CD8-positive, alpha-beta memory T cell (primary cell): ENCODE data around the gene TMEM91. TPM values are rescaled to one million over a fixed set of nuclear protein-coding genes. Genes with fewer than 3 reads are reported as not detected.

ENCODE experiments used
- CTCF ChIA-PET: fragments of 350-600 bp; sonication (Branson Sonifier 250); formaldehyde crosslinking; loops from one replicate; lab custom pipeline; 2021; ENCODE audit warnings: antibody characterized with exemption; lab: Charles Lee
- POLR2A ChIA-PET: fragments of 350-600 bp; sonication (Branson Sonifier 250); formaldehyde crosslinking; loops from one replicate; lab custom pipeline; 2021; ENCODE audit warnings: antibody characterized with exemption; lab: Charles Lee
- DNase-seq, 5 donors: peaks; one replicate each; pipeline versions ENCODE4 v3.0.0 to v3.0.0-alpha.2; 2020 to 2022; ENCODE audit warnings: mixed read lengths in 1 of 5
- H3K27ac ChIP-seq: one replicate; pipeline ENCODE4 v1.7.0; 2013; ENCODE audit warnings: low read depth, mild to moderate bottlenecking, low read length, moderate library complexity
- H3K27me3 ChIP-seq: 2 replicates; pipeline ENCODE4 v1.7.0; 2013; ENCODE audit warnings: low read length, mild to moderate bottlenecking; ENCODE audit not compliant: insufficient read depth, poor library complexity, severe bottlenecking
- H3K36me3 ChIP-seq: 2 replicates; pipeline ENCODE4 v1.7.0; 2013; ENCODE audit warnings: mild to moderate bottlenecking, low read length, moderate library complexity; ENCODE audit not compliant: insufficient read depth
- H3K4me1 ChIP-seq: 2 replicates; pipeline ENCODE4 v1.7.0; 2013; ENCODE audit warnings: mild to moderate bottlenecking, low read length, moderate library complexity; ENCODE audit not compliant: insufficient read depth
- H3K4me3 ChIP-seq: 2 replicates; pipeline ENCODE4 v1.7.0; 2013; ENCODE audit warnings: mild to moderate bottlenecking, low read length
- H3K9me3 ChIP-seq: 2 replicates; pipeline ENCODE4 v1.7.0; 2013; ENCODE audit warnings: mild to moderate bottlenecking, low read length
- H3K27ac Mint-ChIP-seq, 8 donors: one replicate each; pipeline ENCODE4 v1.8.0; 2020 to 2021; ENCODE audit warnings: mixed read lengths in 8 of 8, mild to moderate bottlenecking in 6 of 8, inconsistent platforms in 3 of 8, moderate library complexity in 3 of 8
- H3K27me3 Mint-ChIP-seq, 2 donors: one replicate each; pipeline ENCODE4 v1.8.0; 2020 to 2021; ENCODE audit warnings: mixed read lengths in 2 of 2, mild to moderate bottlenecking in 1 of 2, moderate library complexity in 1 of 2
- H3K36me3 Mint-ChIP-seq, 3 donors: one replicate each; pipeline ENCODE4 v1.8.0; 2020 to 2021; ENCODE audit warnings: mixed read lengths in 3 of 3, inconsistent platforms in 1 of 3, mild to moderate bottlenecking in 1 of 3
- H3K4me1 Mint-ChIP-seq, 3 donors: one replicate each; pipeline ENCODE4 v1.8.0; 2020 to 2021; ENCODE audit warnings: mixed read lengths in 3 of 3, inconsistent platforms in 1 of 3, mild to moderate bottlenecking in 1 of 3
- H3K4me3 Mint-ChIP-seq, 7 donors: one replicate each; pipeline ENCODE4 v1.8.0; 2020 to 2021; ENCODE audit warnings: mixed read lengths in 7 of 7, mild to moderate bottlenecking in 6 of 7, moderate library complexity in 4 of 7, inconsistent platforms in 2 of 7
- H3K9me3 Mint-ChIP-seq, 5 donors: one replicate each; pipeline ENCODE4 v1.8.0; 2020 to 2022; ENCODE audit warnings: mixed read lengths in 5 of 5, mild to moderate bottlenecking in 3 of 5, moderate library complexity in 2 of 5, inconsistent platforms in 1 of 5
- polyA plus RNA-seq: library from polyadenylated mRNA; unstranded; fragments of 300-500 nt; fragmentation: Illumina TruSeq; gene quantifications from one replicate; pipeline ENCODE4 v1.2.3, GENCODE V29; 2021
- total RNA-seq, 2 experiments: library from RNA; stranded (reverse); gene quantifications; one replicate each; pipeline ENCODE4 v1.2.3, GENCODE V29; 2021

The TMEM91 gene
- total and polyA plus RNA-seq, 3 experiments from 2014 or later: 2.6 to 3.8 (median 3.7) TPM

- peak within 1 kb of the TSS; percentile 97 for H3K4me3 ChIP-seq
- H3K4me1 ChIP-seq: peaks cover 70% of the 10 kb centered on the region
- no peaks in the 10 kb centered on the region for H3K9me3 ChIP-seq
- H3K4me1 Mint-ChIP-seq: peaks cover 55 to 67% (median 65%) of the 10 kb centered on the region in 3 donors
- DNase-seq: peak; percentile 93 to 97 (median 95)
- peaks cover 0 to 4% (median 0%) of the 10 kb centered on the region in 5 donors for H3K9me3 Mint-ChIP-seq
- no peaks in the 10 kb centered on the region for H3K36me3 ChIP-seq
- H3K36me3 Mint-ChIP-seq: peaks cover 5 to 36% (median 6%) of the 10 kb centered on the region in 3 donors
- CTCF ChIA-PET: interaction anchor here (1.0 to 5.6 kb wide), 15 partner anchors 11 to 150 kb away, joined by 3 to 63 read pairs (median 7); partner anchors contain the start of genes B9D2, DMAC2 and HNRNPUL1
- no peaks in the 10 kb centered on the region for H3K27me3 ChIP-seq
- H3K27ac ChIP-seq: peak within 1 kb of the TSS; percentile 95
- H3K27me3 Mint-ChIP-seq: peaks cover 0 to 12% of the 10 kb centered on the region in 2 donors
- H3K27ac Mint-ChIP-seq: peak within 1 kb of the TSS; percentile 93 to 100 (median 99)
- peak within 1 kb of the TSS; percentile 93 to 100 (median 100) for H3K4me3 Mint-ChIP-seq
- POLR2A ChIA-PET: interaction anchor here (2.0 to 9.4 kb wide), 6 partner anchors 9 to 89 kb away, joined by 6 to 111 read pairs (median 39); partner anchors contain the start of genes B9D2, CCDC97 and HNRNPUL1
Observed at GRCh38 chr19:41353466-41354342, 22.6 kb upstream of the TMEM91 start, which contains the start of gene TGFB1. TSS of gene TGFB1 (minus strand) at chr19:41353922. CDS start at chr19:41353044, 878 bp downstream.

GRCh38 chr19:41354343-41354953 lies 21.9 kb upstream of the TMEM91 start:
- peaks cover 0 to 14% of the 10 kb centered on the region in 2 donors for H3K27me3 Mint-ChIP-seq
- H3K36me3 Mint-ChIP-seq: peaks cover 0 to 31% (median 3%) of the 10 kb centered on the region in 3 donors
- H3K4me1 Mint-ChIP-seq: peaks cover 47 to 60% (median 58%) of the 10 kb centered on the region in 3 donors
- peak overlapping the region; percentile 91 to 100 (median 97) for H3K27ac Mint-ChIP-seq
- H3K36me3 ChIP-seq: no peaks in the 10 kb centered on the region
- peak overlapping the region; percentile 76 to 100 (median 99) for H3K4me3 Mint-ChIP-seq
- no peak for DNase-seq
- peaks cover 0 to 4% (median 0%) of the 10 kb centered on the region in 5 donors for H3K9me3 Mint-ChIP-seq
- ChIA-PET POLR2A (interaction anchor here (3.9 to 9.4 kb wide), 3 partner anchors 9 to 90 kb away, joined by 41 to 111 read pairs (median 54); partner anchors contain the start of genes B9D2 and HNRNPUL1), CTCF (interaction anchor here (1.0 to 5.6 kb wide), 7 partner anchors 10 to 150 kb away, joined by 3 to 63 read pairs (median 4); partner anchors contain the start of genes B9D2 and HNRNPUL1)
- peak overlapping the region; percentile 5 for H3K4me3 ChIP-seq
- peaks cover 65% of the 10 kb centered on the region for H3K4me1 ChIP-seq
- no peaks in the 10 kb centered on the region for H3K27me3 ChIP-seq
- peak overlapping the region; percentile 95 for H3K27ac ChIP-seq
- H3K9me3 ChIP-seq: no peaks in the 10 kb centered on the region

GRCh38 chr19:41355035-41355434 lies 21.3 kb upstream of the TMEM91 start:
- Mint-ChIP-seq H3K36me3 (peaks cover 0 to 26% (median 3%) of the 10 kb centered on the region in 3 donors), H3K27ac (peak overlapping the region; percentile 86 to 95 (median 90)), H3K9me3 (peaks cover 0 to 4% (median 0%) of the 10 kb centered on the region in 5 donors), H3K27me3 (peaks cover 0 to 14% of the 10 kb centered on the region in 2 donors), H3K4me1 (peaks cover 41 to 55% (median 54%) of the 10 kb centered on the region in 3 donors), H3K4me3 (peak overlapping the region; percentile 15 to 83 (median 57))
- CTCF ChIA-PET: interaction anchor here (1.0 to 5.6 kb wide), 7 partner anchors 9 to 151 kb away, joined by 3 to 63 read pairs (median 4); partner anchors contain the start of genes B9D2 and HNRNPUL1
- Histone ChIP-seq H3K36me3 (no peaks in the 10 kb centered on the region), H3K4me1 (peaks cover 59% of the 10 kb centered on the region), H3K4me3 (no peak overlapping the region), H3K27ac (no peak overlapping the region), H3K9me3 (no peaks in the 10 kb centered on the region), H3K27me3 (no peaks in the 10 kb centered on the region)
- no peak for DNase-seq
- POLR2A ChIA-PET: interaction anchor here (9.4 kb wide), 1 partner anchor 8 kb away, joined by 111 read pairs; the partner anchor contains the start of gene B9D2

- peak overlapping the region; percentile 38 to 83 (median 53) for H3K4me3 Mint-ChIP-seq
- Histone ChIP-seq H3K27me3 (no peaks in the 10 kb centered on the region), H3K27ac (no peak overlapping the region), H3K4me3 (no peak overlapping the region), H3K9me3 (no peaks in the 10 kb centered on the region), H3K36me3 (no peaks in the 10 kb centered on the region), H3K4me1 (peaks cover 51% of the 10 kb centered on the region)
- peak overlapping the region; percentile 86 to 95 (median 90) for H3K27ac Mint-ChIP-seq
- POLR2A ChIA-PET: interaction anchor here (9.4 kb wide), 1 partner anchor 7 kb away, joined by 111 read pairs; the partner anchor contains the start of gene B9D2
- H3K9me3 Mint-ChIP-seq: peaks cover 0 to 4% (median 0%) of the 10 kb centered on the region in 5 donors
- peaks cover 0 to 14% of the 10 kb centered on the region in 2 donors for H3K27me3 Mint-ChIP-seq
- CTCF ChIA-PET: interaction anchor here (1.2 to 5.6 kb wide), 5 partner anchors 9 to 152 kb away, joined by 3 to 63 read pairs (median 6); partner anchors contain the start of gene B9D2
- peaks cover 39 to 51% (median 47%) of the 10 kb centered on the region in 3 donors for H3K4me1 Mint-ChIP-seq
- DNase-seq: no peak
- H3K36me3 Mint-ChIP-seq: peaks cover 0 to 23% (median 2%) of the 10 kb centered on the region in 3 donors
Observed at GRCh38 chr19:41355802-41356201, 20.5 kb upstream of the TMEM91 start.

GRCh38 chr19:41356984-41357739 lies 19.2 kb upstream of the TMEM91 start:
- Mint-ChIP-seq H3K4me3 (peak overlapping the region; percentile 43 to 78 (median 59)), H3K9me3 (peaks cover 0 to 2% (median 0%) of the 10 kb centered on the region in 5 donors), H3K4me1 (peaks cover 37 to 47% (median 44%) of the 10 kb centered on the region in 3 donors), H3K36me3 (peaks cover 0 to 11% (median 0%) of the 10 kb centered on the region in 3 donors), H3K27ac (peak overlapping the region; percentile 84 to 95 (median 90)), H3K27me3 (peaks cover 0 to 8% of the 10 kb centered on the region in 2 donors)
- peak in 1 of 5 donors; percentile 50 for DNase-seq
- no peaks in the 10 kb centered on the region for H3K9me3 ChIP-seq
- no peaks in the 10 kb centered on the region for H3K27me3 ChIP-seq
- peaks cover 52% of the 10 kb centered on the region for H3K4me1 ChIP-seq
- peak overlapping the region; percentile 53 for H3K4me3 ChIP-seq
- ChIA-PET CTCF (interaction anchor here (0.8 to 1.2 kb wide), 3 partner anchors 15 to 95 kb away, joined by 3 to 4 read pairs (median 3); no protein-coding TSS in a partner anchor), POLR2A (interaction anchor here (0.7 to 9.4 kb wide), 3 partner anchors 6 to 30 kb away, joined by 3 to 111 read pairs (median 3); partner anchors contain the start of gene B9D2)
- no peak overlapping the region for H3K27ac ChIP-seq
- no peaks in the 10 kb centered on the region for H3K36me3 ChIP-seq

- Histone ChIP-seq H3K4me3 (no peak overlapping the region), H3K27ac (no peak overlapping the region)
- POLR2A ChIA-PET: no interaction called here
Observed at GRCh38 chr19:41357746-41358145, 18.6 kb upstream of the TMEM91 start.

More at GRCh38 chr19:41357746-41358145, 18.6 kb upstream of the TMEM91 start:
- peak overlapping the region; percentile 31 to 65 (median 43) for H3K4me3 Mint-ChIP-seq
- peak overlapping the region in 6 of 8 donors; percentile 71 to 95 (median 90) for H3K27ac Mint-ChIP-seq
- peaks cover 0 to 5% of the 10 kb centered on the region in 2 donors for H3K27me3 Mint-ChIP-seq
- CTCF ChIA-PET: interaction anchor here (0.6 to 1.2 kb wide), 4 partner anchors 12 to 95 kb away, joined by 3 to 4 read pairs (median 3); no protein-coding TSS in a partner anchor
- Histone ChIP-seq H3K36me3 (no peaks in the 10 kb centered on the region), H3K27me3 (no peaks in the 10 kb centered on the region), H3K9me3 (no peaks in the 10 kb centered on the region), H3K4me1 (peaks cover 54% of the 10 kb centered on the region)
- peaks cover 0 to 13% (median 0%) of the 10 kb centered on the region in 3 donors for H3K36me3 Mint-ChIP-seq
- DNase-seq: no peak
- H3K4me1 Mint-ChIP-seq: peaks cover 42 to 53% (median 50%) of the 10 kb centered on the region in 3 donors
- peaks cover 0 to 2% (median 0%) of the 10 kb centered on the region in 5 donors for H3K9me3 Mint-ChIP-seq
